IMR-90 (cell line): ENCODE measurements around the gene CDH13. TPM values are rescaled to one million over a fixed set of nuclear protein-coding genes. Genes with fewer than 3 reads are reported as not detected.

Source experiments
- ATAC-seq: fragments of 200-7000 bp; cut with Tn5 transposase; 2 replicates; pipeline ENCODE4 v1.9.1; 2020; ENCODE audit warnings: low read depth, mild to moderate bottlenecking, moderate library complexity
- BruUV-seq: library from RNA; stranded (reverse); fragments of 400-500 nt; replicated peaks from 2 replicates; lab custom pipeline; 2021; lab: Mats Ljungman, UMichigan
- CTCF ChIA-PET: fragments of 300-600 bp; formaldehyde crosslinking; extraction: SDS; loops from one replicate; lab custom pipeline; 2021; ENCODE audit warnings: antibody characterized with exemption; lab: Yijun Ruan, JAX
- POLR2A ChIA-PET: fragments of 300-600 bp; sonication (Branson Sonifier 250); formaldehyde crosslinking; loops from one replicate; lab custom pipeline; 2022; ENCODE audit warnings: antibody characterized with exemption; ENCODE audit not compliant: unreplicated experiment; lab: Charles Lee
- DNase-seq: peaks from one replicate; pipeline ENCODE4 v3.0.0; 2013
- H2AFZ ChIP-seq: replicated peaks from 2 replicates; pipeline ENCODE3; 2013; ENCODE audit warnings: low read length, mild to moderate bottlenecking; ENCODE audit not compliant: poor library complexity
- H2AK5ac ChIP-seq: 2 replicates; pipeline ENCODE4 v1.6.1; 2013; ENCODE audit warnings: low read depth, low read length, inconsistent platforms
- H2AK9ac ChIP-seq: replicated peaks from 2 replicates; pipeline ENCODE3; 2013; ENCODE audit warnings: mild to moderate bottlenecking, low read depth, low read length, moderate library complexity; ENCODE audit not compliant: poor library complexity
- H2BK120ac ChIP-seq: 2 replicates; pipeline ENCODE4 v1.6.1; 2013; ENCODE audit warnings: low read depth, low read length, inconsistent platforms
- H2BK15ac ChIP-seq: 3 replicates; pipeline ENCODE4 v1.6.1; 2013; ENCODE audit warnings: low read depth, low read length, inconsistent platforms
- H2BK20ac ChIP-seq: 2 replicates; pipeline ENCODE4 v1.6.1; 2013; ENCODE audit warnings: low read depth, mild to moderate bottlenecking, inconsistent platforms, low read length, moderate library complexity
- H2BK5ac ChIP-seq: 2 replicates; pipeline ENCODE4 v1.6.1; 2013; ENCODE audit warnings: mild to moderate bottlenecking, low read depth, low read length, inconsistent platforms; ENCODE audit not compliant: poor library complexity, severe bottlenecking
- H3K14ac ChIP-seq: replicated peaks from 2 replicates; pipeline ENCODE4 v1.6.1; 2013; ENCODE audit warnings: low read depth, low read length, inconsistent platforms
- H3K18ac ChIP-seq: 2 replicates; pipeline ENCODE4 v1.6.1; 2013; ENCODE audit warnings: low read depth, low read length, control low read depth
- H3K23ac ChIP-seq: 2 replicates; pipeline ENCODE4 v1.6.1; 2013; ENCODE audit warnings: low read depth, low read length, inconsistent platforms
- H3K27ac ChIP-seq: 2 replicates; pipeline ENCODE4 v1.5.1; 2013; ENCODE audit warnings: mild to moderate bottlenecking, control low read depth, low read length; ENCODE audit not compliant: insufficient read depth
- H3K27me3 ChIP-seq: 2 replicates; pipeline ENCODE4 v1.6.1; 2013; ENCODE audit warnings: low read length; ENCODE audit not compliant: control insufficient read depth, insufficient read depth
- H3K36me3 ChIP-seq: 2 replicates; pipeline ENCODE4 v1.6.1; 2013; ENCODE audit warnings: low read length, mixed read lengths; ENCODE audit not compliant: control insufficient read depth, insufficient read depth
- H3K4ac ChIP-seq: 2 replicates; pipeline ENCODE4 v1.6.1; 2013; ENCODE audit warnings: low read depth, low read length, inconsistent platforms
- H3K4me1 ChIP-seq: 2 replicates; pipeline ENCODE4 v1.6.1; 2013; ENCODE audit warnings: low read length, mixed read lengths; ENCODE audit not compliant: control insufficient read depth, insufficient read depth
- H3K4me2 ChIP-seq: 2 replicates; pipeline ENCODE4 v1.6.1; 2013; ENCODE audit warnings: low read depth, mild to moderate bottlenecking, control low read depth, low read length, moderate library complexity
- H3K4me3 ChIP-seq: 2 replicates; pipeline ENCODE4 v1.5.1; 2013; ENCODE audit warnings: low read depth, mild to moderate bottlenecking, control low read depth, low read length, moderate library complexity; ENCODE audit not compliant: insufficient read depth
- H3K56ac ChIP-seq: 2 replicates; pipeline ENCODE4 v1.6.1; 2013; ENCODE audit warnings: low read length, inconsistent platforms; ENCODE audit not compliant: insufficient read depth; ENCODE audit errors: extremely low read depth
- H3K79me1 ChIP-seq, 2 experiments: 2 replicates each; pipeline ENCODE4 v1.6.1; 2013; ENCODE audit warnings: low read length in 2 of 2, inconsistent platforms in 1 of 2, low read depth in 1 of 2
- H3K9ac ChIP-seq: 2 replicates; pipeline ENCODE4 v1.6.1; 2013; ENCODE audit warnings: low read depth, low read length, control low read depth
- H3K9me1 ChIP-seq: 2 replicates; pipeline ENCODE4 v1.6.1; 2013; ENCODE audit warnings: low read length, inconsistent platforms; ENCODE audit not compliant: insufficient read depth
- H3K9me3 ChIP-seq: 2 replicates; pipeline ENCODE4 v1.6.1; 2013; ENCODE audit warnings: low read length; ENCODE audit not compliant: control insufficient read depth, insufficient read depth
- H4K20me1 ChIP-seq: 2 replicates; pipeline ENCODE4 v1.6.1; 2013; ENCODE audit warnings: low read length, inconsistent platforms; ENCODE audit not compliant: insufficient read depth
- H4K5ac ChIP-seq: 2 replicates; pipeline ENCODE4 v1.6.1; 2013; ENCODE audit warnings: mild to moderate bottlenecking, low read depth, low read length, control low read depth
- H4K8ac ChIP-seq, 2 experiments: 2 replicates each; pipeline ENCODE4 v1.6.1; 2013; ENCODE audit warnings: low read depth in 2 of 2, low read length in 2 of 2, control low read depth in 1 of 2, inconsistent platforms in 1 of 2
- H4K91ac ChIP-seq: 2 replicates; pipeline ENCODE4 v1.6.1; 2013; ENCODE audit warnings: low read depth, low read length, inconsistent platforms; ENCODE audit not compliant: insufficient read depth
- CHD1 ChIP-seq: IDR thresholded peaks from 2 replicates; pipeline ENCODE4 v1.6.1; 2012; ENCODE audit warnings: low read depth, low read length, improper control_type of control experiment
- CTCF ChIP-seq: conservative IDR thresholded peaks from 2 replicates; pipeline ENCODE4 v1.5.1; 2012; ENCODE audit warnings: mild to moderate bottlenecking, low read depth, low read length, improper control_type of control experiment
- ELK1 ChIP-seq: fragments of 150-350 bp; IDR thresholded peaks from 2 replicates; pipeline ENCODE4 v1.6.1; 2016; ENCODE audit warnings: low read depth, mild to moderate bottlenecking, low read length, moderate library complexity, borderline replicate concordance
- FOS ChIP-seq: fragments of 150-350 bp; IDR thresholded peaks from 2 replicates; pipeline ENCODE4 v1.6.1; 2016; ENCODE audit warnings: low read depth, low read length
- MAFK ChIP-seq: IDR thresholded peaks from 2 replicates; pipeline ENCODE4 v1.6.1; 2012; ENCODE audit warnings: low read depth, low read length, improper control_type of control experiment
- MAZ ChIP-seq: IDR thresholded peaks from 2 replicates; pipeline ENCODE4 v1.6.1; 2012; ENCODE audit warnings: low read depth, mild to moderate bottlenecking, low read length, improper control_type of control experiment, moderate library complexity, borderline replicate concordance
- NFE2L2 ChIP-seq: fragments of 150-350 bp; IDR thresholded peaks from 2 replicates; pipeline ENCODE4 v1.6.1; 2016; ENCODE audit warnings: low read depth, mild to moderate bottlenecking, low read length
- POLR2A ChIP-seq: IDR thresholded peaks from 2 replicates; pipeline ENCODE4 v1.6.1; 2012; ENCODE audit warnings: mild to moderate bottlenecking, low read depth, low read length
- RAD21 ChIP-seq: IDR thresholded peaks from 2 replicates; pipeline ENCODE4 v1.6.1; 2012; ENCODE audit warnings: low read length, improper control_type of control experiment
- RCOR1 ChIP-seq: IDR thresholded peaks from 2 replicates; pipeline ENCODE4 v1.6.1; 2012; ENCODE audit warnings: mild to moderate bottlenecking, low read length, improper control_type of control experiment; ENCODE audit not compliant: insufficient replicate concordance
- RFX5 ChIP-seq: IDR thresholded peaks from 2 replicates; pipeline ENCODE4 v1.8.0; 2012; ENCODE audit warnings: low read depth, mild to moderate bottlenecking, low read length, moderate library complexity
- SMC3 ChIP-seq: fragments of 150-350 bp; IDR thresholded peaks from 2 replicates; pipeline ENCODE4 v1.6.1; 2016; ENCODE audit warnings: low read depth, mild to moderate bottlenecking, antibody characterized with exemption, low read length, moderate library complexity
- USF2 ChIP-seq: fragments of 150-350 bp; IDR thresholded peaks from 2 replicates; pipeline ENCODE4 v1.6.1; 2017; ENCODE audit warnings: mild to moderate bottlenecking, antibody characterized with exemption, low read length, low read depth
- WGBS, 2 experiments: methylation state at CpG; one replicate each; pipeline versions ENCODE4 v1.1.5 to v1.1.7; 2013; ENCODE audit warnings: missing lambda C conversion rate in 2 of 2; ENCODE audit not compliant: insufficient read length in 1 of 2; ENCODE audit errors: extremely low coverage in 2 of 2; 5-methylcytosine and 5-hydroxymethylcytosine counted together
- dilution Hi-C: fragments of 300-500 bp; cut with HindIII; formaldehyde crosslinking; loops from one replicate; pipeline ENCODE4 v1.14.3; 2018; ENCODE audit warnings: low sequenced_read_pairs; ENCODE audit not compliant: unreplicated experiment
- in situ Hi-C: fragments of 300-500 bp; cut with MboI; formaldehyde crosslinking; loops from 3 replicates; pipeline ENCODE4 v1.14.3; 2019; ENCODE audit warnings: low sequenced_read_pairs, inconsistent platforms, mixed read lengths
- intact Hi-C: fragments of 100-400 bp; cut with micrococcal nuclease; formaldehyde crosslinking; loops from 2 replicates; pipeline ENCODE4 v1.10.0; 2022
- polyA plus RNA-seq, 3 experiments: library from polyadenylated mRNA; depleted of rRNA; stranded (reverse); fragments of >200 nt; gene quantifications; 2 replicates each; pipeline ENCODE4 v1.2.3, GENCODE V29; 2012; ENCODE audit warnings: low replicate concordance in 1 of 3
- total RNA-seq: library from RNA; depleted of rRNA; stranded (reverse); fragments of >200 nt; gene quantifications from 2 replicates; pipeline ENCODE4 v1.2.3, GENCODE V29; 2012

CDH13 gene
- total and polyA plus RNA-seq, 2 of the 4 experiments (the other 2 are of a cell fraction) = 61.6 to 74.7 TPM

GRCh38 chr16:82665025-82665424, 38.3 kb downstream of the CDH13 start:
- ChIA-PET POLR2A (no interaction called here), CTCF (no interaction called here)
- DNase-seq (no peak), ATAC-seq (no peak)
- Histone ChIP-seq H3K4ac (no peak overlapping the region), H3K23ac (no peak overlapping the region), H2AK9ac (no peak overlapping the region), H3K14ac (no peak overlapping the region), H3K9me1 (peaks cover 4% of the 10 kb centered on the region; the same call in 1 of the 2 replicates), H3K27ac (no peak overlapping the region), H4K91ac (no peak overlapping the region), H2BK15ac (no peak overlapping the region), H2BK5ac (no peak overlapping the region), H3K4me2 (no peak overlapping the region), H3K79me1 (peaks cover 16 to 78% of the 10 kb centered on the region in 2 experiments), H3K9me3 (no peaks in the 10 kb centered on the region), H3K4me3 (no peak overlapping the region), H3K27me3 (no peaks in the 10 kb centered on the region), H4K20me1 (no peaks in the 10 kb centered on the region), H2AFZ (no peak overlapping the region), H4K8ac (no peak overlapping the region), H3K18ac (no peak overlapping the region), H2AK5ac (no peak overlapping the region), H3K56ac (no peak overlapping the region), H3K36me3 (no peaks in the 10 kb centered on the region), H4K5ac (no peak overlapping the region), H3K4me1 (peaks cover 2% of the 10 kb centered on the region), H3K9ac (no peak overlapping the region), H2BK20ac (no peak overlapping the region), H2BK120ac (no peak overlapping the region)
- no peak for TF ChIP-seq RFX5
- TF ChIP-seq POLR2A = no peak
- no peak for TF ChIP-seq RCOR1
- no peak for TF ChIP-seq USF2
- TF ChIP-seq CTCF = no peak
- no peak for TF ChIP-seq MAFK
- TF ChIP-seq SMC3 = no peak
- TF ChIP-seq NFE2L2 = no peak
- no peak for TF ChIP-seq MAZ
- no peak for TF ChIP-seq FOS
- no peak for TF ChIP-seq CHD1
- TF ChIP-seq RAD21 = no peak
- TF ChIP-seq ELK1 = no peak
- no TSS peak for BruUV-seq
- intact Hi-C loops = no loop called here
- WGBS, 2 experiments = no CpG with 5 or more reads among the region's 3 CpGs
- dilution Hi-C loops = no loop called here
- in situ Hi-C loops = no loop called here
